Left forelimb (tissue), 1 donor: ENCODE measurements around the gene CHMP4A.
A peak's percentile ranks its signal among the peaks of the same experiment; 100 is the strongest.
"Not testable (repeated sequence)": the region's sequence is repeated elsewhere in the genome, so short reads cannot be mapped to it uniquely, and the experiment has no call there.

Experiments used
- DNase-seq: peaks from one replicate; pipeline ENCODE4 v3.0.0-alpha.2; 2018; ENCODE audit warnings: low spot score

The CHMP4A gene

DNA sequence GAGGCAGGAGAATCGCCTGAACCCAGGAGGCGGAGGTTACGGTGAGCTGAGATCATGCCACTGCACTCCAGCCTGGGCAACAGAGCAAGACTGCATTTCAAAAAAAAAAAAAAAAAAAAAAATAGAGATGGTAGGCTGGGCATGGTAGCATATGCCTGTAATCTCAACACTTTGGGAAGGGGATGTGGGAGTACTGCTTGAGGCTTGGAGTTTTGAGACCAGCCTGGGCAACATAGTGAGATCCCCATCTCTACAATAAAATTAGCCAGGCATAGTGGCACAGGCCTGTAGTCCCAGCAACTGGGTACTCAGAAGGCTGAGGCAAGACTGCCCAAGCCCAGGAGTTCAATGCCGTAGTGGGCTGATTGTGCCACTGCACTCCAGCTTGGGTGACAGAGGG lies 9.7 kb upstream of the CHMP4A start:
- not testable (repeated sequence) for DNase-seq

- DNase-seq, result no peak
Observed at GRCh38 chr14:24219521-24219920, 6.2 kb upstream of the CHMP4A start.

- DNase-seq, result no peak
Observed at GRCh38 chr14:24219080-24219479, 5.8 kb upstream of the CHMP4A start.

DNA sequence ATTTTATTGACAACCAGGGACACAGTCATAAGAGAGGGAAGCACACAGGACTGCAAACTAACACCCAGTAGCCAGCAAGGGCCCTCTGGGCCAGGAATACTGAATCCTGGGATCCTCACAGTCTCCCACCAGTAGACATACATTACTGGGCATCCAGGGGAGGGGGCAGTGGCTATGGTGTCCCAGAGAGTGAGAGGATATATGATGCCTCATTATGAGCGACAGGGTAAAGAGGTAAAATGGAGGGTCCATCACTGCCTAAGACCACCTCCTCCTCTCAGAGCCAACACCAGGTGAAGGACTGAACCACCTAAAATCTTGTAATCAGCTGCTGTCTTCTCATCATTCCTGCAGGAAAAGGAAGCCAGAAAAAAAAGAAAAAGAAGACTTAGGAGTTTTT lies 3.6 kb upstream of the CHMP4A start:
- not testable (repeated sequence) for DNase-seq

- DNase-seq, result no peak
Observed at GRCh38 chr14:24216345-24216699, 3.0 kb upstream of the CHMP4A start.

GRCh38 chr14:24215495-24216344 lies 2.4 kb upstream of the CHMP4A start, which contains the start of gene MDP1:
Gene MDP1 (minus strand): TSS chr14:24216066. CDS start chr14:24215955, 111 bp downstream.
- DNase-seq, result peak; percentile 86

GRCh38 chr14:24213866-24214662 lies 776 bp upstream of the CHMP4A start:
- no peak for DNase-seq

DNA sequence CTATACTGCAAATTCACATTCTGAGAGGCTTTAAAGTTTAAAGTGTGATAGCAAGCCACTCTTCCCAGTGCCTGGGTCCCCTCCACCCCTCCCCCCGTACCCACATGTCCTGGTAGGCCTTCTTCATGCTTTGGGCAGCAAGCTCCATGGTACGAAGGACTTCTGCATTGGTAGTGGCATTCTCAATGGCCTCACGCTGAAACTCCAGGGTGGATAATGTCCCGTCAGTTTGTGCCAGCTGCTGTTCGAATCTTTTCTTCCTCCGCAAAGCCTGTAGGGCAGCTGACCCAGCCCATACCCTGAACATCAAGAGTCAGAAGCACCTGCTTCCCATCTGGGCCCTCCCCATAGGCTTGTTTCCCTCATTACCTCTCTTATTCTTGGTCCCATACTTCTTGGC lies 2.0 kb downstream of the CHMP4A start:
- DNase-seq, result no peak

DNA sequence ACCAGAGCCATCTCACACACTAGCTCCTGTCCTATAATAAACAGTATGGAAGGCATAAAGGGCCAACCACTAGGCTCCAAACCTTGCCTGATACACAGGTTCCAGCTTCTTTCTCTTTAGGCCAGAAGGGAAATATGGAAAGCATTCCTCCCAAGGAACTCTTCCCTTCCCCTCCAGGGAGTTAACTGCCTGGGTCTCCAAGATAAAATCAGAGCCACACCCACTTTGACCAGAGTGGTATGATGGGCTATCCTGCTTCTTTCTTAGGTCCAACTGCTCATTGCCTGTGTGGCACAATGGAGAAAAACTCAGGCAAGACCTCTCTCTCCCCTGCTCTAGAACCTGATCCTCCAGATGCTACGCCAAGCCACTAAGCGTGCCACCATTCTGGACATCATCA lies 5.7 kb downstream of the CHMP4A start:
- no peak for DNase-seq

GRCh38 chr14:24207104-24207551 lies 6.2 kb downstream of the CHMP4A start:
- DNase-seq, result no peak

GRCh38 chr14:24206260-24207103 lies 6.8 kb downstream of the CHMP4A start:
- no peak for DNase-seq

DNA sequence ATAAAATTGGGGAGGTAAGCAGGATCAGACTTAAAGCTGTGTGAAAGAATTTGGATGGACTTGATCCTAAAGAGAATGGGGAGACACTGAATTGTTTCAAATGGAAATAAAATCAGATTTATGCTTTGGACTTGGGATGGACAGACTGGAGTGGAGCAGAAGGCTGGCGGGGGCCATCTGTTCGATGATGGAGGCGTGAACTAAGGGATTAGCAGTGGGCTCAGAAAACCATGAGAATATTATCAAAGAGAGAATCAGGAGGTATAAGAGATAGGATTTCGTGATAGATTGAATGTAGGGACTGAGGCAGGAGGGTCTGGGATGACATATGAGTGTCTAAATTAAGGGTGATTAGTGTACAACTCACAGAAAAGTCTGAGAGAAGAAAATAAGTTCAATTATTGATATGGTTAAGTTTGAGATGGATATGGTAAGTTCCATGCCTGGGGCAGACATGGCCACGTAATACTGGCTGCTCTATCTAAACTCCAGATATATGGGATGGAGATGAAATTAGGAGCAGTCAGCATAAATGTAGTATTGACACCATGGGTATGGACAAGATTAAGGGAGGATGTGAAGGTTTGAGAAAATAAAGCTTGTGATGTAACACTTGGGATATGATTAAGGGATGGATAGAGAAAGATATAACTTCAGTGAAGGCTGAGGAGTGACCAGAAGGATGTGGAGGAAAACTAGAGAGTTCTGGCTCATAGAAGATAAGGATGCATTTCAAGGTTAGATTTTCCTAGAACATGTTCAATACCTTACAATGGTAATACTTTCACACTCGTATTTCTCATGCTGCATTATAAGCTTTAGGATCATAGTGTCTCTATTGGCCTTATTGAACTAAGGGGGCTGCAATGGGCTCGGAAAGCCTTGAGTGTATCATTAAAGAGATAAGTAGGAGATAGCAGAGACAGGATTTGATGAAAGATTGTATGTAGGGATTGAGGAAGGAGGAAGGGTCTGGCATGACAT lies 8.8 kb downstream of the CHMP4A start:
- no peak for DNase-seq

DNA sequence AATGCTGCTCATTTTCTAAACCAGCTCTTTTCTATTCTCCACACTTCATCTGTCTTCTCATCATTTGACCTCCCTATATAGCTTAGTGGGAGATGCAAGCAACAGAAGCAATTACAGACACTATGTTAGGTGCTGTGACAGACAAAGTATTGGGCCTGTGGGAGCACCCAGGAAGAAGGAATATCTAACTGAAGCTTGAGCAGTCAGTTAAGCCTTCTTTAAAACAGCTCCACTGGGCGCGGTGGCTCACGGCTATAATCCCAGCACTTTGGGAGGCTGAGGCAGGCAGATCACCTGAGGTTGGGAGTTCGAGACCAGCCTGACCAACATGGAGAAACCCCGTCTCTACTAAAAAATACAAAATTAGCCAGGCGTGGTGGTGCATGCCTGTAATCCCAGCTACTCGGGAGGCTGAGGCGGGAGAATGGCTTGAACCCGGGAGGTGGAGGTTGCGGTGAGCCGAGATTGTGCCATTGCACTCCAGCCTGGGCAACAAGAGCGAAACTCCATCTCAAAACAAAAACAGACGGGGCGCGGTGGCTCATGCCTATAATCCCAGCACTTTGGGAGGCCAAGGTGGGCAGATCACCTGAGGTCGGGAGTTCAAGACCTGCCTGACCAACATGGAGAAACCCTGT lies 9.9 kb downstream of the CHMP4A start:
- not testable (repeated sequence) for DNase-seq

- DNase-seq, result not testable (repeated sequence)
Observed at GRCh38 chr14:24202538-24202937, 10.8 kb downstream of the CHMP4A start.

DNA sequence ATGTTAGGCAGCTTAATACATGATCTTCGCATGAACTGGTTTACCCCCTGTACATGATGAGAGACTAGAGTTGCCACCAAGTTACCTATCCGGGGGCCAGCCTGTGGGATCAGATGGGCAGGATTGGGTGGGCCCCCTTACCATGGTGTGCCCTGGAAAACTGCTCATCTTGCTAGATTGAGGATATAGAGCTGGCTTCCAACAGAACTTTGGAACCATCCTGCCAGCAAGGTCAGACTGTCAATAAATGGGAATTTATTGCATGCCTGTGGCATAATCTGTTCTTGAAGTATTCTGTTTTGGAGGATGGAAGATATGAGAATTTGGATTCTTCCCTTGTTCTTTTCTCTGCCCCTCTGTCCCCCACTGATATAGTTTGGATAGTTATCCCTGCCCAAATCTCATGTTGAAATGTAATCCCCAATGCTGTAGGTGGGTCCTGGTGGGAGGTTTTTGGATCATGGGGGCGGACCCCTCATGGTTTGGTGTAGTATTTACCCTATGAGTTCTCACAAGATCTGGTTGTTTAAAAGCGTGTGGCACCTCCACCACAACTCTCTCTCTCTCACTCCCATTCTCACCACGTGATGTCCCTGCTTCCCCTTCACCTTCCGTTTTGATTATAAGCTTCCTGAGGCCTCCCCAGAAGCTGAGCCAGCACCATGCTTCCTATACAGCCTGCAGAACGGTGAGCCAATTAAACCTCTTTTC lies 14.3 kb downstream of the CHMP4A start:
- DNase-seq, result no peak

DNA sequence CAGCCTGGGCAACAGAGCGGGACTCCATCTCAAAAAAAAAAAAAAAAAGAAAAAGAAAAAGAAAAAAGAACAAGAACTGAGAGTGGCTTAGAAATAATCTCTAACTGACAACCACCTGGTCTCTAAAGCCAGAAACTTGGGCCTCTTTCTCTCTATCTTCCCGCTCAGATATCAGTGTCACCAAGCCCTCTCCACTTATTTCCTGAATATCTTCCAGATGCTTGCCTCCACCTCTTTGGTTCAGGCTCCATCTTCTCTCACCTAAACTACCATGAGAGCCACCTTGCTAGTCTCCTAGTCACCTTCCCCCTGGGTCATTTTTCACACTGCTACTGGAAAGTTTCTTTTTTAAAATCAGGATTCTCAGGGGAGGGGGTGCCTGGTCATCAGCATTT lies 16.2 kb downstream of the CHMP4A start:
- DNase-seq, result no peak

- DNase-seq, result no peak
Observed at GRCh38 chr14:24196071-24197055, 16.9 kb downstream of the CHMP4A start.
